GM23338 (cell line): ENCODE data around the gene GARIN1A.

Experiments used
- EZH2 ChIP-seq: fragments of 200-600 bp; sonication (generic); IDR thresholded peaks from one replicate; pipeline ENCODE4 v1.8.0; 2017; ENCODE audit warnings: antibody characterized with exemption, mild to moderate bottlenecking, low read depth; ENCODE audit not compliant: unreplicated experiment
- POLR2AphosphoS5 ChIP-seq: IDR thresholded peaks from 2 replicates; pipeline ENCODE4 v1.6.1; 2016; ENCODE audit warnings: antibody characterized with exemption, low read depth
- TF ChIP-seq, protein P1 (sequence below), 2 experiments: fragments of 200-600 bp in 1 of 2; sonication (generic) in 1 of 2; conservative IDR thresholded peaks; 2 replicates each; pipeline versions ENCODE4 v1.5.1 to v1.6.1; 2016 to 2017; ENCODE audit warnings: antibody characterized with exemption in 2 of 2, low read depth in 2 of 2, mild to moderate bottlenecking in 2 of 2, moderate library complexity in 1 of 2

DNA sequence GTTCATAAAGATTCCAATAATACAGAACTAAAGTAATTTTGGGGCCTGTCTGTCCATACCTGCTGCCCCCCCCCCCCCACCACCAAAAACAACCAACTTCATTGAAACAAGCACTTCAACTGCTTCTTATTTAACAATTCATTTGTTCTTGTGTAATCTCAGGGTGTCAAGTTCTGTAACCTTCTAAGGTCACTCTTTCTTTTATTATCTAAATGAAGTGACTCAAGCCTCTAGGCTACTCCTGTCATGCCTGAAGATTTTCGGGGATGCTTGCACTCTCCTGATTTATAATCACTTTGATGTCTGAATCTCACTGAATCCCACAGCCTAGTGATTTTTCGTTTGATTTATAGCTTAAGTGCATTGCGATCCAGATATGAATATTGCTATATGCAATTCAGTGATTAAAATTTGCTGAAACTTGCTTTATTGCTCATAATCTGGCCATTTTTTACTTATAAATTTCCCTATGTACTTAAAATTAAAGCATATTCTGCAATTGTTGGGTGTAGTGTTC is 27.2 kb downstream of the GARIN1A start:
- TF ChIP-seq, protein P1, sequence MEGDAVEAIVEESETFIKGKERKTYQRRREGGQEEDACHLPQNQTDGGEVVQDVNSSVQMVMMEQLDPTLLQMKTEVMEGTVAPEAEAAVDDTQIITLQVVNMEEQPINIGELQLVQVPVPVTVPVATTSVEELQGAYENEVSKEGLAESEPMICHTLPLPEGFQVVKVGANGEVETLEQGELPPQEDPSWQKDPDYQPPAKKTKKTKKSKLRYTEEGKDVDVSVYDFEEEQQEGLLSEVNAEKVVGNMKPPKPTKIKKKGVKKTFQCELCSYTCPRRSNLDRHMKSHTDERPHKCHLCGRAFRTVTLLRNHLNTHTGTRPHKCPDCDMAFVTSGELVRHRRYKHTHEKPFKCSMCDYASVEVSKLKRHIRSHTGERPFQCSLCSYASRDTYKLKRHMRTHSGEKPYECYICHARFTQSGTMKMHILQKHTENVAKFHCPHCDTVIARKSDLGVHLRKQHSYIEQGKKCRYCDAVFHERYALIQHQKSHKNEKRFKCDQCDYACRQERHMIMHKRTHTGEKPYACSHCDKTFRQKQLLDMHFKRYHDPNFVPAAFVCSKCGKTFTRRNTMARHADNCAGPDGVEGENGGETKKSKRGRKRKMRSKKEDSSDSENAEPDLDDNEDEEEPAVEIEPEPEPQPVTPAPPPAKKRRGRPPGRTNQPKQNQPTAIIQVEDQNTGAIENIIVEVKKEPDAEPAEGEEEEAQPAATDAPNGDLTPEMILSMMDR (conservative IDR thresholded peaks at IDR 0.05; ENCODE audit: low read depth in 2 of 2): no peak
- TF ChIP-seq EZH2 (no peak), POLR2AphosphoS5 (no peak)
